ENCODE data around the gene SYT7. TPM values are rescaled to one million over a fixed set of nuclear protein-coding genes. Genes with fewer than 3 reads are reported as not detected.

The SYT7 gene
- total and polyA plus RNA-seq, 10 donors, result 0.14 to 5.3 (median 2.3) TPM

DNA sequence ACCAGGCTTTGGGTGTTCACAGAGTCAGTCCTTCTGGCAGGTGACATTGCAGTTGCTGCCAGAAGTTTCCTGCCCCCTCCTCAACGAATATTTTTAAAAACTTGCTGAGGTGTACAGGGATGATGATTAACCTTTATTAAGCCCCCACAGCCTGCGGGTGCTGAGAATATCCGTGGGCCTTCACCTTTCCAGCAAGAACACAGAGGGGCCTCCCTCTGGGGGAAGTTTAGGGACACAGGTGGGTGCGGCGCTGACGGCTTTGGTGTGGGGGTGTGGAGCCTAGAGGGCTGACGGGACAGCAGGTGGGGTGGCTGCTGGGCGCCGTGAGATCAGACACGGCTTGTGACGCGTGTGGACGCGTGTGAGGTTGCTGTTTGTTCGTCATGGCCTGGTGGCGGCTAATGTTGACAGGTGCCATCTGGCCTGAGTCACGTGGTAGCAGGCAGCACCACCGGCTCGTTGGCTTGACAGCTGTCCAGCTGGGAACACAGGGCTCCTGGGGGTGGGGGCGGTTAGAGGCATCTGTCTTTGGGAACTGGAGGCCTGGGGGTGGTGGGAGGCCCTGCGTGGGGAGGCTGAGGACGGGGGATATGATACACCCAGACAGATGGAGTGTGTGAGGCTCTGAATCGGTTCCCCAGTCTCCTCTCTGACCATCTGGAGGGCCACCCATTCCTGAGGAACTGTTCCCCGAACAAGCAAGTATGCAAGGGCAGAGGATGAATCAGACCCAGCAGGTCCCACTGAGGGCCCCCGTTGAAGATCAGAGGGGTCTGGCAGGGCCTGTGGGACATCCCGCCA lies 84.9 kb downstream of the SYT7 start:
- no peak for TF ChIP-seq POLR2AphosphoS5 (IDR thresholded peaks at IDR 0.05)
- H3K9me3 ChIP-seq, result no peaks in the 10 kb centered on the region
- H3K36me3 ChIP-seq, result no peaks in the 10 kb centered on the region
- H3K27ac ChIP-seq, result no peak overlapping the region
- no peak for DNase-seq
- H3K4me3 ChIP-seq, result no peak overlapping the region
- WGBS, 5 donors, result 83 to 87% (median 84%) methylated on average over 20 to 26 of the region's 26 CpGs
- intact Hi-C loops (cut with DNase I; ENCODE audit: low total_unique reads), result no loop called here
- H3K4me1 ChIP-seq, result peaks cover 0 to 11% (median 2%) of the 10 kb centered on the region in 6 donors
- H3K27me3 ChIP-seq (replicated peaks in 1 of 7), result no peaks in the 10 kb centered on the region

DNA sequence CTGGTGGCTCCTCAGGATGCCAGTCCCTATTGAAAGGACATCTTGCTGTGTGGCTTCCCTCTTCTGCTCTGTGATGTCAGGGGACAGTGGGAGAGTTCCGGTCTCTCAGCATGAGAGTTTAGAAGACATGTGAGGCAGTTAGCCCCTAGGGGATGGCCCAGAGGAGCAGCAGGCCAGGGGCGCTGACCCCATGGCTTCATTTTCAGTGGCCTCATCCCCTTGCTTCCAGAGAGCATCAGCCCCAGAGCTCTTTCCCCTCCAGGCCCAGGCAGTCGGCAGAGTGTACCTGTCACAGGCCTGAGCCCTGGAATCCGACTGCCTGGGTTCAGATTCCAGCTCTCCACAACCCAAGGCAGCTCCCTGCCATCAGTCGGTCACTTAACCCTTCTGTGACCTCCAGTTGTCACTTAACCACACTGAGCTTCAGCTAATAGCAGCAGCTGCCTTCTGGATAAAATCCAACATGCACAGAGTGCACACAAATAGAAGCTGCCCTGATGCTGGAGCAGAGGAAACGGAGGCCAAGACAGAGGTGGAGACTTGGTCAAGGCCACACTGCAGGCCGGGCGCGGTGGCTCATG lies 86.4 kb downstream of the SYT7 start:
- 54 to 75% (median 65%) methylated on average over 9 of the region's 9 CpGs for WGBS, 5 donors
- no peak for TF ChIP-seq POLR2A (IDR thresholded peaks at IDR 0.05)
- TF ChIP-seq POLR2AphosphoS5 (IDR thresholded peaks at IDR 0.05), result peak in 1 of 3 donors; percentile 15
- Histone ChIP-seq H3K9me3 (no peaks in the 10 kb centered on the region), H3K27me3 (replicated peaks in 1 of 7) (no peaks in the 10 kb centered on the region), H3K4me3 (no peak overlapping the region), H3K36me3 (no peaks in the 10 kb centered on the region), H3K27ac (peak overlapping the region in 5 of 8 donors; percentile 3 to 43 (median 27)), H3K4me1 (peaks cover 0 to 17% (median 5%) of the 10 kb centered on the region in 6 donors)
- intact Hi-C loops (cut with DNase I; ENCODE audit: low total_unique reads), result no loop called here
- no peak for DNase-seq

DNA sequence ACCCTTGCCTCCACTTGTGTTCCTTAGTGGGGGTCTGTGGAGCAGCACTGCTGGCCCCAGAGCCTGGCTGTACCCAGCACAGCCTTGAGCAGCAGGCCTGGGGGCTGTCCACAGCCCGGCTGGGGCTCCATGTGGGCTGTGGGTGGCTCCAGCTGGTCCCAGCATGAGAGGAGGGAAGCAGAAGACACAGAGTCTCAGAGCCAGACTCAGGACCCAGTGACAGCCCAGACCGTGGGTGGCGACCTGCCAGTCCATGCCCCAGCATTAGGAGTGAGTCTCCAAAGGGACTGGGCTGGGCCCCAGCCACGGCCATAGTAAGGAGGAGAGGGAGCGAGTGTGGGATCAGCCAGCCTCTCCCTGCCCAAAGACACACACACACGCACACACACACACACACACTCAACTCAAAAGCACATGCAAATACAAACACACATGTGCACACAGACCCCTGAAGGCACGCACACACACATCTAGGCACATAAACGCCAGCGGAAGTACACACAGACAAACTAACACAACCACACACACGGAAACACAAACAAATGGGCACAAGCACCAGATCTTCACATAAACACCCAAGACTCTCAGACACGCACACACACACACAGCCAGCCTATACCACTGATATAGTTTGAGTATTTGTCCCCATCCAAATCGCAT lies 89.0 kb downstream of the SYT7 start:
- Histone ChIP-seq H3K36me3 (peaks cover 0 to 3% (median 0%) of the 10 kb centered on the region in 6 donors), H3K9me3 (no peaks in the 10 kb centered on the region), H3K27ac (no peak overlapping the region), H3K27me3 (replicated peaks in 1 of 7) (no peaks in the 10 kb centered on the region), H3K4me3 (no peak overlapping the region), H3K4me1 (peaks cover 0 to 29% (median 11%) of the 10 kb centered on the region in 6 donors)
- no peak for TF ChIP-seq POLR2A (IDR thresholded peaks at IDR 0.05)
- TF ChIP-seq, protein P1, sequence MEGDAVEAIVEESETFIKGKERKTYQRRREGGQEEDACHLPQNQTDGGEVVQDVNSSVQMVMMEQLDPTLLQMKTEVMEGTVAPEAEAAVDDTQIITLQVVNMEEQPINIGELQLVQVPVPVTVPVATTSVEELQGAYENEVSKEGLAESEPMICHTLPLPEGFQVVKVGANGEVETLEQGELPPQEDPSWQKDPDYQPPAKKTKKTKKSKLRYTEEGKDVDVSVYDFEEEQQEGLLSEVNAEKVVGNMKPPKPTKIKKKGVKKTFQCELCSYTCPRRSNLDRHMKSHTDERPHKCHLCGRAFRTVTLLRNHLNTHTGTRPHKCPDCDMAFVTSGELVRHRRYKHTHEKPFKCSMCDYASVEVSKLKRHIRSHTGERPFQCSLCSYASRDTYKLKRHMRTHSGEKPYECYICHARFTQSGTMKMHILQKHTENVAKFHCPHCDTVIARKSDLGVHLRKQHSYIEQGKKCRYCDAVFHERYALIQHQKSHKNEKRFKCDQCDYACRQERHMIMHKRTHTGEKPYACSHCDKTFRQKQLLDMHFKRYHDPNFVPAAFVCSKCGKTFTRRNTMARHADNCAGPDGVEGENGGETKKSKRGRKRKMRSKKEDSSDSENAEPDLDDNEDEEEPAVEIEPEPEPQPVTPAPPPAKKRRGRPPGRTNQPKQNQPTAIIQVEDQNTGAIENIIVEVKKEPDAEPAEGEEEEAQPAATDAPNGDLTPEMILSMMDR (IDR thresholded peaks at IDR 0.05 in 8 of 11, conservative IDR thresholded peaks at IDR 0.05 in 3 of 11), result no peak
- TF ChIP-seq POLR2AphosphoS5 (IDR thresholded peaks at IDR 0.05), result no peak
- 85 to 96% (median 91%) methylated on average over 7 to 12 of the region's 12 CpGs for WGBS, 5 donors
- intact Hi-C loops (cut with DNase I; ENCODE audit: low total_unique reads), result no loop called here
- no peak for DNase-seq

DNA sequence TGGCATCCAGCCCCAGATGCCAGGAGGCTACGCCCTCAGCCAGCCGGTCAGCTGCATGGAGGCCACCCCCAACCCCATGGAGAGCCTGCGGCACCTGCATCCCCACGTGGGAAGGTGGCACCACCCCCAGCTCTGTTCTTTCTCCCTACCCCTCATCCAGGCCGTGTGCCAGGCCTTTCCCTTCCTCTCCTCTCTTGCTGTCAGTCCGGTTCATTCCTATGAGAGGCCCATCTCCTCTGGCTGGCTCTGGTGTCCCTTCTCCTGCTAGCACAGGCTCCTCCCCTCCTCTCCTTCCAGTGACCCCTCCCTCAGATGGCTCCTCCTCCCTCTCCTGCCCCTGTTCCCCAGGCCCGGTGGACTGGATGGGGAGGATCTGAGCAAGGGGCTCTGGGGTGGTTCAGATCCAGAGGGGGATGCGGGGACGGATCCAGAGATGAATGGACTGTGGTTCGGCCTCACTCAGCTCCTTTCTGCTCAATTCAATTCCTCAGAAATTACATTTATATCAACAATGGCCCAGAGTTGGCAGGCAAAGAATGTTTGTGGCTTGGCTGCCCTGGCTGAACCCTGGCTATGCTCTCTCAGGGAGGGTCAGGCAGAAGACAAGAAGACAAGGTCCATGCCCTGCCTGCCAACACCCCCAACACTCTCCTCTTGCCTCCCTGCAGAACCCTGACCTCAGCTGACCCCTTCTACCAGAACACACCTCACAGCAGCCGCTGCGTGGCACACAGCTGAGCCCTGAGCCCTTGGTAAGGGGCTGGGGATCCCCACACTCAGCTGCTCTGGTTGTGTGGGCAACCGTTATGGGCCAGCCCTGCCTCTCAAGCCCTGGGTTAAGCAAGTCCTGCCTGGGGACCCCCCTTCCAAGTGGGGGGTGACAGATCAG lies 90.8 kb downstream of the SYT7 start:
- Histone ChIP-seq H3K9me3 (no peaks in the 10 kb centered on the region), H3K4me1 (peaks cover 0 to 29% (median 11%) of the 10 kb centered on the region in 6 donors), H3K4me3 (no peak overlapping the region), H3K36me3 (peaks cover 0 to 11% (median 0%) of the 10 kb centered on the region in 6 donors), H3K27me3 (replicated peaks in 1 of 7) (no peaks in the 10 kb centered on the region), H3K27ac (no peak overlapping the region)
- TF ChIP-seq POLR2A (IDR thresholded peaks at IDR 0.05) (no peak), POLR2AphosphoS5 (IDR thresholded peaks at IDR 0.05) (no peak)
- TF ChIP-seq, protein P1 (IDR thresholded peaks at IDR 0.05 in 8 of 11, conservative IDR thresholded peaks at IDR 0.05 in 3 of 11), result no peak
- intact Hi-C loops (cut with DNase I; ENCODE audit: low total_unique reads), result no loop called here
- 69 to 86% (median 79%) methylated on average over 12 to 13 of the region's 13 CpGs for WGBS, 5 donors
- DNase-seq, result no peak

All from spleen (tissue), 11 donors.